GM19372 (cell line): ENCODE data around the gene TTC7B.
A peak's percentile ranks its signal among the peaks of the same experiment; 100 is the strongest.

Experiments
- ATAC-seq: cut with Tn5 transposase; IDR thresholded peaks from one replicate; pipeline ENCODE4 v1.9.1; 2021; ENCODE audit warnings: mild to moderate bottlenecking, low read depth, moderate library complexity; ENCODE audit not compliant: unreplicated experiment

Gene TTC7B

GRCh38 chr14:90720336-90720735, 95.9 kb downstream of the TTC7B start:
- ATAC-seq: no peak

GRCh38 chr14:90717916-90718315, 98.3 kb downstream of the TTC7B start:
- no peak for ATAC-seq

- ATAC-seq: no peak
Observed at GRCh38 chr14:90715993-90716392, 100.2 kb downstream of the TTC7B start.

- ATAC-seq: no peak
Observed at GRCh38 chr14:90715495-90715894, 100.7 kb downstream of the TTC7B start.

GRCh38 chr14:90714811-90715210, 101.4 kb downstream of the TTC7B start:
- ATAC-seq: no peak

- no peak for ATAC-seq
Observed at GRCh38 chr14:90704738-90705392, 111.4 kb downstream of the TTC7B start.

GRCh38 chr14:90703841-90704737, 112.1 kb downstream of the TTC7B start:
- no peak for ATAC-seq

- no peak for ATAC-seq
Observed at GRCh38 chr14:90700933-90701776, 115.1 kb downstream of the TTC7B start.

GRCh38 chr14:90699016-90699415, 117.2 kb downstream of the TTC7B start:
- no peak for ATAC-seq

GRCh38 chr14:90698379-90698869, 117.8 kb downstream of the TTC7B start:
- no peak for ATAC-seq

- ATAC-seq: peak; percentile 71
Observed at GRCh38 chr14:90697577-90698206, 118.5 kb downstream of the TTC7B start.

GRCh38 chr14:90697132-90697531, 119.1 kb downstream of the TTC7B start:
- ATAC-seq: no peak

GRCh38 chr14:90696720-90697119, 119.5 kb downstream of the TTC7B start:
- ATAC-seq: no peak

GRCh38 chr14:90695997-90696660, 120.1 kb downstream of the TTC7B start:
- no peak for ATAC-seq

- no peak for ATAC-seq
Observed at GRCh38 chr14:90693413-90693812, 122.8 kb downstream of the TTC7B start.

GRCh38 chr14:90692826-90693225, 123.4 kb downstream of the TTC7B start:
- no peak for ATAC-seq

- no peak for ATAC-seq
Observed at GRCh38 chr14:90692061-90692460, 124.2 kb downstream of the TTC7B start.

- ATAC-seq: no peak
Observed at GRCh38 chr14:90691627-90692026, 124.6 kb downstream of the TTC7B start.

GRCh38 chr14:90687680-90688079, 128.6 kb downstream of the TTC7B start:
- ATAC-seq: no peak

- ATAC-seq: no peak
Observed at GRCh38 chr14:90682615-90683014, 133.6 kb downstream of the TTC7B start.
